ENCODE data around the gene YDJC.

Gene YDJC

GRCh38 chr22:21579474-21579851, 50.4 kb downstream of the YDJC start:
- DNase-seq (ENCODE audit: low read depth), result no peak

Measured in stimulated activated CD8-positive, alpha-beta memory T cell treated with anti-CD3 and anti-CD28 coated beads, Interleukin-15, amount 100 ng/mL, for 1 hour (primary cell).